Left forelimb (tissue), 1 donor: ENCODE results near the gene MCU.
"Not testable (repeated sequence)": the region's sequence is repeated elsewhere in the genome, so short reads cannot be mapped to it uniquely, and the experiment has no call there.

ENCODE experiments used
- DNase-seq: peaks from one replicate; pipeline ENCODE4 v3.0.0-alpha.2; 2018; ENCODE audit warnings: low spot score

The MCU gene

GRCh38 chr10:72730479-72730878 lies 38.5 kb downstream of the MCU start:
- DNase-seq, result no peak

DNA sequence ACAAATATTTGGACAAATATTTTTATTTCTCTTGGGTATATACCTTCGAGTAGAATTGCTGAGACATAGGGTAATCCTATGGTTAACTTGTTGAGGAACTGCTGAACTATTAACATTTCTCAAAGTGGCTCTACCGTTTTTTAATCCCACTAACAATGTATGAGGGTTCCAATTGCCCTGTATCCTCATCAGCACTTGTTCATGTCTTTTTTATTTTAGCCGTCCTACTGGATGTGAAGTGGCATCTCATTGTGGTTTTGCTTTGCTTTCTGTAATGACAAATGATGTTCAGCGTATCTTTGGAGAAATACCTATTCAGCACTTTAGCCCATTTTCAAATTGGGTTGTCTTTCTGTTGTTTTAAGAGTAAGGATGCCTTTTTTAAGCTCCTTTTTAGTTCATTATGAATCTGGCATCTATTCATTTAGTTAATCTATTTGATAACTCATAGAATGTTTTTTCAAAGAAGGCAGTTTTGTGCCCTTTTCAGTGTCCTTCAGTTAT lies 40.0 kb downstream of the MCU start:
- DNase-seq, result no peak

GRCh38 chr10:72732521-72732920 lies 40.6 kb downstream of the MCU start:
- DNase-seq, result no peak

DNA sequence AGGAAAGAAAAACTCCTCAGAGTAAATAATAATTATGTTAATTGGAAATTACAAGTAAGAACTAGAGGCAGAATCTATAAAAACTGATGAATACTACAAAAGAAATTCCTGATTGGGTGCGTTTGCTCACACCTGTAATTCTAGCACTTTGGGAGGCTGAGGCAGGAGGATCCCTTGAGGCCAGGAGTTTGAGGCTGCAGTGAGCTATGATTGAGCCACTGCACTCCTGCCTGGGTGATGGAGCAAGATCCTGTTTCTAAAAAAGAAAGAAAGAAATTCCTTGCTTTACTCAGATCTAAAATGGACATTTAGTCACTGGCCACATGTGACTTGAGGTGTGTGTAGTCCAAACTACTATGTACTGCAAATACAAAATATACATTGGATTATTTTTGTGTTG lies 42.0 kb downstream of the MCU start:
- DNase-seq, result no peak

GRCh38 chr10:72735288-72735936 lies 43.5 kb downstream of the MCU start:
- DNase-seq, result no peak

DNA sequence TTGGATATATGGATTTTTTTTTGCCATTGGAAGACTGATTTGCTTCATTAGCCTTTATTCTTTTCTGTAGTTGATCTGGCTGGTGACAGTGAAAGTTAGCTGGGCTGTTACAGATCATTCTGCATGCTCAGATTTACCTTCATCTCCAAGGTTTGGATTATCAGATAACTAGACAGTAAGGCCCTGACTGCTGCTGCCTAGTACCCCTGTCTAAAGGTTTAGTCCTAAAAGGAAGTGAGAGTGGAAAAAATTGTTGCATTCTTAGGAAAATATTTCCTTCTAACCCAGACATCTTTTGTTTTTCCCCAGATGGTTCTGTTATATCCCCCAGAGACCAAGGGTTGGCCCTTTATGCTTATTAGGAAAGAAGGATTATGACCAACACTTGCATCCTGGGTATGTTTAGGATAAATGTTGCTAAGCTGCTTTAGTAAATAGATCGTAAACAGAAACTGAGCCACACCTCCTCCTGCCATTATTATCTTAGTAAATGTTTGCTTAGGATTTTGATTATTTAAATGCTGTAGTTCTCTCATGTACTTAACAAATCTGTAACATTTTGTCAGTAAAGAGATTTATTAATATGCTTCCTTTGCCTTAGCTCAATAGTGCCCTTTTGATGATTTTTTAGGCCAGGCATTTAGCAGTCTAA lies 44.4 kb downstream of the MCU start:
- DNase-seq, result no peak

GRCh38 chr10:72736828-72737220 lies 44.9 kb downstream of the MCU start:
- DNase-seq, result no peak

DNA sequence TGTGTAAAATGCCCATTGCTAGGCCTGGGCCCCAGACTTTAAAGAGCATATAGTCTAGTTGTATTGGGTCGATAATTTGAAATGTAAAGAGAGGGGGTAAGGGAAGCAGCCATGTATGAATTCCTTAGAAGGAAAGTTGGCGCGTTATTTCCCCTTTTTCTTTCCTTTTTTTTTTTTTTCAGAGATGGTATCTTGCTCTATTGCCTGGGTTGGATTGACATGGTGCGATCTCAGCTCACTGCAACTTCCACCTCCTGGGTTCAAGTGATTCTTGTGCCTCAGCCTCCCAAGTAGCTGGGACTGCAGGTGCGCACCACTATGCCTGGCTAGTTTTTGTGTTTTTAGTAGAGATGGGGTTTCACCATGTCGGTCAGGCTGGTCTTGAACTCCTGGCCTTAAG lies 45.4 kb downstream of the MCU start:
- DNase-seq, result not testable (repeated sequence)

DNA sequence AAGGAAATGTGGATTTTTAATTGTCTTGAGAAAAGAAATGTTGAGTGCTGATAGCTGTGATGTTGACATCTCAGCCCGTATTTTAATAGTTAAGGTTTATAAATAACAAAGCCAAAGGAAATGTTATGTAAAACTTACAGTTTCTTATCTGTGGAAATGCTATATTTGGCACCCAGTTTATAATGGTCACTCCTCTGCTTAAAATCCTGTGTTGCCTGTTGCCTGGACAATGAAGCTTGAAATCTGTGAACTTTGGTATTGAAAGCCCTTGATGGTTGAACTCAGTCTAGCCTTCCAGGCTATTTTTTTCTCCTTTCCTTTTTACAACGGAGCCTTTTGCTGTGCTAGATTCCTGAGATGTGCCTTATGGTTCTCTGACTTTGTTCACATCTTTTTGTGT lies 46.5 kb downstream of the MCU start:
- DNase-seq, result no peak

DNA sequence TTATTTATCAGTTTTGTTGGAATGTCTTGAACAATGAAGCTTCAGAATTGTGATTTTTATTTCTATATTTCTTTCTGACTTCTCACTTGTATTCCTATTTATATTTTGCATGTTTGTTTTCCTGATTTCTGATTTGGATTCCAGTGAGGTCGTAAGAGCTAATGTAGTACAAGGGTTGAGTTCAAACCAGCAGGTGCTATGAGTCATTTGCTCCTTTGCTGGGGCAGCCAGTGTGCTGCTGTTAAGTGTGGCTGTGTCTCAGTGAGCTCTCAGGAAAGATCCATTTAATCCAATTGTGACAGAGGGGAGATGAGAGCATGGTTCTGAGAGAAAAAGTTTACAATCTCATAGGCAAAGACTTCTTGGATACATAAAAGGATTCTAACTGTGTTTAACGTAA lies 48.6 kb downstream of the MCU start:
- no peak for DNase-seq

DNA sequence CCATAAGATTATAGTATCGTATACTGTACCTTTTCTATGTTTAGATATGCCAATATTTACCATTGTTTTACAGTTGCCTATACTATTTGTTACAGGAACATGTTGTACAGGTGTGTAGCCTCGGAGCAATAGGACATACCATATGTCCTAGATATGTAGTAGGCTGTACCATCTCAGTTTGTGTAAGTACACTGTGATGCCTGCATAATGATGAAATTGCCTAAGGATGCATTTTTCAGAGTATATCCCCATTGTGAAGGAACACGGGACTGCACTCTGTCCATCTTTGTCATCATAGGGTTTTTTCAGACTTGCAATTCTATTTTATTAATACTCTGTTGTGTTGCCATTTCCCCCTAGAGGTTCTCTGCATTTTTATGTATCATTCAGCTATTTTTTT lies 50.1 kb downstream of the MCU start:
- DNase-seq, result no peak

- DNase-seq, result no peak
Observed at GRCh38 chr10:72742797-72743196, 50.9 kb downstream of the MCU start.

- no peak for DNase-seq
Observed at GRCh38 chr10:72744566-72744965, 52.6 kb downstream of the MCU start.

DNA sequence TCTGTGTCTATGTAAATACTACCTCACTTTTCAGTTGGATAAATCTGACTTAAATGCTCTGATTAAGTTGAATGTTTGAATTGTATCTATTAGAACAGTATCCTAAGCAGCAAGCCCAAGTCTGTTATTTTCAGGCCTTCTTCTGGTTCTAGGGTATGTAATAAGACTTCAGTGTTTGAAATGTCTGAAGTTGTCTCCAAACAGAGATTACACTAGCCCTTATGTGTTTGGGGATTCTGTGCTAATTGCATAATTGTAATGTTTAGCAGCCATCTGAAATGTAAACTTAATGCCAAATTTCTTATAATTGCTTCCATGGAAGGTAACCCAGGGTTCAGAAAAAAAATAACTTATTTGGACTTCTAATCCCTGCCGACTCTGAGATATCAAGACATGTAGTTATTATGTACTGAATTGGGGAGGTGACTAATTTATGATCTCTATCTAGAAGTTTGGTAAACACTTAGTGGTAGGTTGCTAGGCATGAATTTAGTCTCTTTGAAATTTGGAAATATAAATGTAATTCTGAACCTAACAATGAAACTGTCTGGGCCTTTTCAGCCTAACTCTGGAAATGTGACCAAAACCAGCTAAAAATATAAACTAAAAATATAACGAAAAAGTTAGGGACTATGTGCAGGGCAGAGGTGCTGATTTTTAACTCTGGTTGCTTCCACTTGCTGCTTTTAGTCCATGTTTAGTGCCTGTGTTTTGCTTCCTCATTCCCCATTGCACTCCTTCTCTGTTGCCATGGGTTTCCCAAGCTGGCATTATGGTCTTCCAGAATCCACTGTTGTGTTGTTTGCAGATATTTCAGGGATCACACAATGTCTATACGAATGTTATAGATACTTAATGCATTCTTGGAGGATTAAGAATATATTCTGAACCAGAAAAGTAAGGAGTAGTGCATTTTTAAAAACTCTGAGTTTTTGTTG lies 54.8 kb downstream of the MCU start:
- DNase-seq, result no peak

DNA sequence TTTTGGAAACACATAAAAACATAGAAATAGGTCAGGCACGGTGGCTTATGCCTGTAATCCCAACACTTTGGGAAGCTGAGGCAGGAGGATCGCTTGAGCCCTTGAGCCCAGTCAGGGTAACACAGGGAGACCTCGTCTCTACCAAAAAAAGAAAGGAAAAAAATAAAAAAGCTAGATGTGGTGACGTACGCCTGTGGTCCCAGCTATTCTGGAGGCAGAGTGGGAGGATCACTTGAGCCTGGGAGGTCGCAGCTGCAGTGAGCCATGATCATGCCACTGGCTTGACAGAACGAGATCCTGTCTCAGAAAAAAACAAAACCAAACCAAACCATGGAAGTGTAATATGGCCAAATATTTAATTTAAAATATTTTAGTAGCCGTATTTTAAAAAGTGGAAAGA lies 55.6 kb downstream of the MCU start:
- no peak for DNase-seq

- no peak for DNase-seq
Observed at GRCh38 chr10:72753760-72754231, 61.9 kb downstream of the MCU start.

- no peak for DNase-seq
Observed at GRCh38 chr10:72754275-72755032, 62.5 kb downstream of the MCU start.

DNA sequence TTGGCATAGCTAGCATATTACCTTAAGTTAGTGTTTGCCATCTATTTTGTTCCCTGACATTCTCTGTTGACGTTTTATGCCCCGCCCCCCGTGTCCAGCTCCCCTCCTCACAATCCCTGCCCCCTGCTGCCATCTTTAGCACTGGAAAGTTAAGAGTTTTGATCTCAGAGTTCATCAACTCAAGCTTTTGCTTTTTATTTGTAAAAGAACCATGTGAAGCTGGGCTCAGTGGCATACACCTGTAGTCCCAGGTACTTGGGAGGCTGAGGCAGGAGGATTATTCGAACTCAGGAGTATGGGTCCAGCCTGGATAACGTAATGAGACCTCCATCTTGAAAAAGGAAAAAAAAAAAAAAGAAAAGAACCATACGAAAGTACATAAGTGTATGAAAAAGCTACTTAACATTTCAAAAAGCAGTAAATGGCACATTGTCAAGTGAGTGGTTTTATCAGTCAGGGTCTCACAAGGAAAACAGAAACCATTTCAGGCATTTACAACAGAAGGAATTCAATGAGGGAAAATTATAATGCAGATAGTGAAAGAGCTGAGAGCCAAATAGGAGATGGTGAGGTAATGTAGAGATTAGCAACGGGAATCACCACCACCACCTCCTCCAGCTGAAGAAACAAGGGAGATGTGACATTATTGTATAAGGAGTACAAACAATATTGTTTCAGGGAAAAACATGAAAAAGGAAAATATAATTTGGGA lies 64.9 kb downstream of the MCU start:
- DNase-seq, result no peak

- no peak for DNase-seq
Observed at GRCh38 chr10:72757732-72758131, 65.8 kb downstream of the MCU start.

GRCh38 chr10:72758930-72759329 lies 67.0 kb downstream of the MCU start:
- DNase-seq, result not testable (repeated sequence)

- no peak for DNase-seq
Observed at GRCh38 chr10:72759584-72759983, 67.6 kb downstream of the MCU start.
